Measurements from ENCODE around the gene UPF2. TPM values are rescaled to one million over a fixed set of nuclear protein-coding genes. Genes with fewer than 3 reads are reported as not detected.

Gene UPF2
- total and polyA plus RNA-seq, 2 of the 13 experiments (the other 11 are each of a cell fraction or from before 2014, with no cell fraction given) = 6.2 to 14.5 TPM

DNA sequence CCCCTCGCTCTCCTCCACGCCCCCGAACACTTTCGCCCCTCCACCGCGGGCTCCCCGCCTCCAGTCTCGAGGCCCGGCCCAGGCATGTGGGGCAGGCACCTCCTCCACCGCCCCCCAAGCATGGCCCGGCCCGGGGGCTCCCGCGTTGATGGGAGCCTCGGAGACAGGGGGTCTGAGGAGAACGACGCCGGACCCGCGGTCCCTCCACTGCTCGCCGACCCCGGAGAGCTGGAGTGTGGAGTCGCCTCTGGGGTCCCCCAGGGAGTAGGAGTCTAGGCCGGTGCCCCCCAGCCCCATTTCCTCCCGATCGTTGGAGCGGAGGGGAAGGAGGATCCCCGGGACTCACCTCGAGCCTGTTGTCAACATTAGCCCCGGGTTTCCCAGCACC lies 206 bp downstream of the UPF2 start (continued):
- TF ChIP-seq GATA4 (IDR thresholded peaks at IDR 0.05; ENCODE audit: borderline replicate concordance, low read depth) = 0 out of 2 replicates have a peak, but pooled peaks have one; percentile 30
- TF ChIP-seq, protein P1, sequence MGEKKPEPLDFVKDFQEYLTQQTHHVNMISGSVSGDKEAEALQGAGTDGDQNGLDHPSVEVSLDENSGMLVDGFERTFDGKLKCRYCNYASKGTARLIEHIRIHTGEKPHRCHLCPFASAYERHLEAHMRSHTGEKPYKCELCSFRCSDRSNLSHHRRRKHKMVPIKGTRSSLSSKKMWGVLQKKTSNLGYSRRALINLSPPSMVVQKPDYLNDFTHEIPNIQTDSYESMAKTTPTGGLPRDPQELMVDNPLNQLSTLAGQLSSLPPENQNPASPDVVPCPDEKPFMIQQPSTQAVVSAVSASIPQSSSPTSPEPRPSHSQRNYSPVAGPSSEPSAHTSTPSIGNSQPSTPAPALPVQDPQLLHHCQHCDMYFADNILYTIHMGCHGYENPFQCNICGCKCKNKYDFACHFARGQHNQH (CRISPR knock-in tag; IDR thresholded peaks at IDR 0.05) = peak; percentile 10; the same call in 1 of the 2 replicates
- TF ChIP-seq TBP (CRISPR knock-in tag; IDR thresholded peaks at IDR 0.05) = no peak
- TF ChIP-seq, protein P2, sequence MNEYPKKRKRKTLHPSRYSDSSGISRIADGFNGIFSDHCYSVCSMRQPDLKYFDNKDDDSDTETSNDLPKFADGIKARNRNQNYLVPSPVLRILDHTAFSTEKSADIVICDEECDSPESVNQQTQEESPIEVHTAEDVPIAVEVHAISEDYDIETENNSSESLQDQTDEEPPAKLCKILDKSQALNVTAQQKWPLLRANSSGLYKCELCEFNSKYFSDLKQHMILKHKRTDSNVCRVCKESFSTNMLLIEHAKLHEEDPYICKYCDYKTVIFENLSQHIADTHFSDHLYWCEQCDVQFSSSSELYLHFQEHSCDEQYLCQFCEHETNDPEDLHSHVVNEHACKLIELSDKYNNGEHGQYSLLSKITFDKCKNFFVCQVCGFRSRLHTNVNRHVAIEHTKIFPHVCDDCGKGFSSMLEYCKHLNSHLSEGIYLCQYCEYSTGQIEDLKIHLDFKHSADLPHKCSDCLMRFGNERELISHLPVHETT (CRISPR knock-in tag; conservative IDR thresholded peaks at IDR 0.05) = no peak
- TF ChIP-seq SSRP1 (CRISPR knock-in tag; IDR thresholded peaks at IDR 0.05) = no peak
- TF ChIP-seq, protein P3, sequence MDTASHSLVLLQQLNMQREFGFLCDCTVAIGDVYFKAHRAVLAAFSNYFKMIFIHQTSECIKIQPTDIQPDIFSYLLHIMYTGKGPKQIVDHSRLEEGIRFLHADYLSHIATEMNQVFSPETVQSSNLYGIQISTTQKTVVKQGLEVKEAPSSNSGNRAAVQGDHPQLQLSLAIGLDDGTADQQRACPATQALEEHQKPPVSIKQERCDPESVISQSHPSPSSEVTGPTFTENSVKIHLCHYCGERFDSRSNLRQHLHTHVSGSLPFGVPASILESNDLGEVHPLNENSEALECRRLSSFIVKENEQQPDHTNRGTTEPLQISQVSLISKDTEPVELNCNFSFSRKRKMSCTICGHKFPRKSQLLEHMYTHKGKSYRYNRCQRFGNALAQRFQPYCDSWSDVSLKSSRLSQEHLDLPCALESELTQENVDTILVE (CRISPR knock-in tag; IDR thresholded peaks at IDR 0.05) = no peak
- no peak for TF ChIP-seq CBX2 (IDR thresholded peaks at IDR 0.05; ENCODE audit: low read depth, low read length)
- no peak for TF ChIP-seq CBX2 (CRISPR knock-in tag; IDR thresholded peaks at IDR 0.05; ENCODE audit: low read depth)
- TF ChIP-seq, protein P4, sequence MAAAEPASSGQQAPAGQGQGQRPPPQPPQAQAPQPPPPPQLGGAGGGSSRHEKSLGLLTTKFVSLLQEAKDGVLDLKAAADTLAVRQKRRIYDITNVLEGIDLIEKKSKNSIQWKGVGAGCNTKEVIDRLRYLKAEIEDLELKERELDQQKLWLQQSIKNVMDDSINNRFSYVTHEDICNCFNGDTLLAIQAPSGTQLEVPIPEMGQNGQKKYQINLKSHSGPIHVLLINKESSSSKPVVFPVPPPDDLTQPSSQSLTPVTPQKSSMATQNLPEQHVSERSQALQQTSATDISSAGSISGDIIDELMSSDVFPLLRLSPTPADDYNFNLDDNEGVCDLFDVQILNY (CRISPR knock-in tag; conservative IDR thresholded peaks at IDR 0.05) = no peak
- TF ChIP-seq THYN1 (CRISPR knock-in tag; IDR thresholded peaks at IDR 0.05; ENCODE audit: borderline replicate concordance, low read depth) = no peak
- TF ChIP-seq IRX3 (CRISPR knock-in tag; IDR thresholded peaks at IDR 0.05; ENCODE audit: borderline replicate concordance, low read depth) = peak; percentile 32; the same call in 1 of the 2 replicates
- no peak for TF ChIP-seq THAP11 (CRISPR knock-in tag; IDR thresholded peaks at IDR 0.05)
- TF ChIP-seq, protein P5, sequence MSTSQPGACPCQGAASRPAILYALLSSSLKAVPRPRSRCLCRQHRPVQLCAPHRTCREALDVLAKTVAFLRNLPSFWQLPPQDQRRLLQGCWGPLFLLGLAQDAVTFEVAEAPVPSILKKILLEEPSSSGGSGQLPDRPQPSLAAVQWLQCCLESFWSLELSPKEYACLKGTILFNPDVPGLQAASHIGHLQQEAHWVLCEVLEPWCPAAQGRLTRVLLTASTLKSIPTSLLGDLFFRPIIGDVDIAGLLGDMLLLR (CRISPR knock-in tag; IDR thresholded peaks at IDR 0.05) = no peak
- no peak for TF ChIP-seq HNRNPUL1 (IDR thresholded peaks at IDR 0.05; ENCODE audit: low read depth, low read length)
- TF ChIP-seq, protein P6, sequence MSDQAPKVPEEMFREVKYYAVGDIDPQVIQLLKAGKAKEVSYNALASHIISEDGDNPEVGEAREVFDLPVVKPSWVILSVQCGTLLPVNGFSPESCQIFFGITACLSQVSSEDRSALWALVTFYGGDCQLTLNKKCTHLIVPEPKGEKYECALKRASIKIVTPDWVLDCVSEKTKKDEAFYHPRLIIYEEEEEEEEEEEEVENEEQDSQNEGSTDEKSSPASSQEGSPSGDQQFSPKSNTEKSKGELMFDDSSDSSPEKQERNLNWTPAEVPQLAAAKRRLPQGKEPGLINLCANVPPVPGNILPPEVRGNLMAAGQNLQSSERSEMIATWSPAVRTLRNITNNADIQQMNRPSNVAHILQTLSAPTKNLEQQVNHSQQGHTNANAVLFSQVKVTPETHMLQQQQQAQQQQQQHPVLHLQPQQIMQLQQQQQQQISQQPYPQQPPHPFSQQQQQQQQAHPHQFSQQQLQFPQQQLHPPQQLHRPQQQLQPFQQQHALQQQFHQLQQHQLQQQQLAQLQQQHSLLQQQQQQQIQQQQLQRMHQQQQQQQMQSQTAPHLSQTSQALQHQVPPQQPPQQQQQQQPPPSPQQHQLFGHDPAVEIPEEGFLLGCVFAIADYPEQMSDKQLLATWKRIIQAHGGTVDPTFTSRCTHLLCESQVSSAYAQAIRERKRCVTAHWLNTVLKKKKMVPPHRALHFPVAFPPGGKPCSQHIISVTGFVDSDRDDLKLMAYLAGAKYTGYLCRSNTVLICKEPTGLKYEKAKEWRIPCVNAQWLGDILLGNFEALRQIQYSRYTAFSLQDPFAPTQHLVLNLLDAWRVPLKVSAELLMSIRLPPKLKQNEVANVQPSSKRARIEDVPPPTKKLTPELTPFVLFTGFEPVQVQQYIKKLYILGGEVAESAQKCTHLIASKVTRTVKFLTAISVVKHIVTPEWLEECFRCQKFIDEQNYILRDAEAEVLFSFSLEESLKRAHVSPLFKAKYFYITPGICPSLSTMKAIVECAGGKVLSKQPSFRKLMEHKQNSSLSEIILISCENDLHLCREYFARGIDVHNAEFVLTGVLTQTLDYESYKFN (CRISPR knock-in tag; conservative IDR thresholded peaks at IDR 0.05) = no peak
- no peak for TF ChIP-seq ZNF724P (CRISPR knock-in tag; IDR thresholded peaks at IDR 0.05; ENCODE audit: borderline replicate concordance)
- no peak; the same call in 1 of the 2 replicates for TF ChIP-seq SALL1 (CRISPR knock-in tag; IDR thresholded peaks at IDR 0.05)
- TF ChIP-seq SIN3B (IDR thresholded peaks at IDR 0.05; ENCODE audit: low read length) = no peak
- TF ChIP-seq, protein P7, sequence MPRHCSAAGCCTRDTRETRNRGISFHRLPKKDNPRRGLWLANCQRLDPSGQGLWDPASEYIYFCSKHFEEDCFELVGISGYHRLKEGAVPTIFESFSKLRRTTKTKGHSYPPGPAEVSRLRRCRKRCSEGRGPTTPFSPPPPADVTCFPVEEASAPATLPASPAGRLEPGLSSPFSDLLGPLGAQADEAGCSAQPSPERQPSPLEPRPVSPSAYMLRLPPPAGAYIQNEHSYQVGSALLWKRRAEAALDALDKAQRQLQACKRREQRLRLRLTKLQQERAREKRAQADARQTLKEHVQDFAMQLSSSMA (CRISPR knock-in tag; IDR thresholded peaks at IDR 0.05) = no peak; the same call in 1 of the 2 replicates
